Body of pancreas (tissue), 4 donors: Measurements from ENCODE around the gene SBK3.

ENCODE experiments used
- CTCF ChIP-seq, 7 experiments: fragments of 450-650 bp in 4 of 7; fragments of 200-600 bp in 3 of 7; sonication (generic) in 3 of 7; IDR thresholded peaks; one replicate each; pipeline ENCODE4 v1.5.1; 2016 to 2019; ENCODE audit warnings: antibody characterized with exemption in 7 of 7
- POLR2A ChIP-seq, 3 donors: fragments of 450-650 bp; IDR thresholded peaks; one replicate each; pipeline ENCODE4 v1.6.1; 2016; ENCODE audit warnings: antibody characterized with exemption in 3 of 3, mild to moderate bottlenecking in 2 of 3

DNA sequence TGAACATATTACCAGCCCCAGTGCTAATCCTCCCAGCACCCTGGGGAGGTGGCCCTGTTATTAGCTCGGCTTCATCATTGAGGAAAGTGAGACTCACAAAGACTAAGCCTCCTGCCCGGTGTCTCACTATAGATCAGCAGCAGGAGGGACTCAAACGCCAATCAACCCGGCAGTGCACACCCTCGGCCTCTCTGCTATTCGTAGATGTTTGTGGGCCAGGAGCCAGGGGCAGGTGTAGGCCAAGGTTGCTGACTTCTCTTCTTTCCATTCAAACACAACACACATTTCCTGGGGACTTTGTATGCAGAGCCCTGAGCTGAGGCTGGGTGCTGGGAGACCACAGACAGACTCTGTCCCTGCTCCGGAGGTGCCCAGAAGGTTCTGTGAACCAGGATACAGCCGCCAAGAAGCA is 9.4 kb upstream of the SBK3 start:
- no peak for TF ChIP-seq POLR2A (IDR thresholded peaks at IDR 0.05)
- TF ChIP-seq CTCF (IDR thresholded peaks at IDR 0.05): no peak
